ENCODE data around the gene DYNC2H1. TPM values are rescaled to one million over a fixed set of nuclear protein-coding genes. Genes with fewer than 3 reads are reported as not detected.

DYNC2H1 gene
- 7.1 TPM for total RNA-seq

GRCh38 chr11:103108933-103109817 lies at the start of gene DYNC2H1:
DYNC2H1 (plus strand) TSS chr11:103109426; CDS start chr11:103109575, 149 bp downstream.
- Histone ChIP-seq H3K27ac (peak within 1 kb of the TSS; percentile 44 to 58), H3K4me3 (peak within 1 kb of the TSS; percentile 53 to 67), H3K9me3 (no peaks in the 10 kb centered on the region), H3K27me3 (no peaks in the 10 kb centered on the region), H3K4me1 (no peaks in the 10 kb centered on the region), H3K36me3 (no peaks in the 10 kb centered on the region)
- peak in 2 of 3 experiments; percentile 46 to 53 for TF ChIP-seq CTCF (IDR thresholded peaks at IDR 0.05)
- intact Hi-C loops (cut with DNase I) = loop anchor here (1.0 kb wide), 1 partner anchor 17 kb away; the partner anchor contains the start of gene DCUN1D5
- DNase-seq (ENCODE audit: low spot score in 2 of 2) = peak in 1 of 2 donors; percentile 88

- DNase-seq (ENCODE audit: low spot score in 2 of 2) = no peak
- Histone ChIP-seq H3K27ac (no peak overlapping the region), H3K36me3 (peaks cover 18 to 43% of the 10 kb centered on the region in 2 donors), H3K27me3 (no peaks in the 10 kb centered on the region), H3K4me3 (no peak overlapping the region), H3K4me1 (no peaks in the 10 kb centered on the region), H3K9me3 (no peaks in the 10 kb centered on the region)
- intact Hi-C loops (cut with DNase I) = no loop called here
- no peak for TF ChIP-seq CTCF (IDR thresholded peaks at IDR 0.05)
Measured at GRCh38 chr11:103061656-103062055, 47.6 kb upstream of the DYNC2H1 start.

GRCh38 chr11:103067118-103067517 lies 42.1 kb upstream of the DYNC2H1 start:
- intact Hi-C loops (cut with DNase I) = no loop called here
- peaks cover 13 to 40% of the 10 kb centered on the region in 2 donors for H3K36me3 ChIP-seq
- no peaks in the 10 kb centered on the region for H3K9me3 ChIP-seq

GRCh38 chr11:103069367-103069766 lies 39.9 kb upstream of the DYNC2H1 start:
- Histone ChIP-seq H3K9me3 (no peaks in the 10 kb centered on the region), H3K4me1 (no peaks in the 10 kb centered on the region), H3K27ac (no peak overlapping the region), H3K36me3 (peaks cover 7 to 19% of the 10 kb centered on the region in 2 donors), H3K27me3 (no peaks in the 10 kb centered on the region), H3K4me3 (no peak overlapping the region)
- TF ChIP-seq CTCF (IDR thresholded peaks at IDR 0.05) = no peak
- intact Hi-C loops (cut with DNase I) = no loop called here
- DNase-seq (ENCODE audit: low spot score in 2 of 2) = no peak

More at GRCh38 chr11:103067118-103067517, 42.1 kb upstream of the DYNC2H1 start:
- Histone ChIP-seq H3K27ac (no peak overlapping the region), H3K27me3 (no peaks in the 10 kb centered on the region), H3K4me1 (no peaks in the 10 kb centered on the region), H3K4me3 (no peak overlapping the region)
- TF ChIP-seq CTCF (IDR thresholded peaks at IDR 0.05) = no peak
- no peak for DNase-seq (ENCODE audit: low spot score in 2 of 2)

GRCh38 chr11:103070142-103070541 lies 39.1 kb upstream of the DYNC2H1 start:
- no peak for TF ChIP-seq CTCF (IDR thresholded peaks at IDR 0.05)
- intact Hi-C loops (cut with DNase I) = no loop called here
- no peak overlapping the region for H3K27ac ChIP-seq
- no peak overlapping the region for H3K4me3 ChIP-seq
- peaks cover 6 to 11% of the 10 kb centered on the region in 2 donors for H3K36me3 ChIP-seq
- DNase-seq (ENCODE audit: low spot score in 2 of 2) = no peak
- no peaks in the 10 kb centered on the region for H3K4me1 ChIP-seq
- no peaks in the 10 kb centered on the region for H3K27me3 ChIP-seq
- no peaks in the 10 kb centered on the region for H3K9me3 ChIP-seq

All from ascending aorta (tissue), 2 donors.